Panc1 (cell line): ENCODE measurements around the gene TXNRD3. TPM values are rescaled to one million over a fixed set of nuclear protein-coding genes. Genes with fewer than 3 reads are reported as not detected.

Experiments used
- ATAC-seq: fragments of 200-7000 bp; cut with Tn5 transposase; 2 replicates; pipeline ENCODE4 v1.9.1; 2020; ENCODE audit warnings: mild to moderate bottlenecking, moderate library complexity
- BruUV-seq: library from RNA; stranded (reverse); fragments of 400-500 nt; replicated peaks from 2 replicates; lab custom pipeline; 2021; lab: Mats Ljungman, UMichigan
- CTCF ChIA-PET: fragments of 300-600 bp; sonication (Branson Sonifier 250); formaldehyde crosslinking; loops from one replicate; lab custom pipeline; 2022; ENCODE audit warnings: antibody characterized with exemption; lab: Charles Lee
- POLR2A ChIA-PET: fragments of 300-600 bp; sonication (Branson Sonifier 250); formaldehyde crosslinking; loops from one replicate; lab custom pipeline; 2022; ENCODE audit warnings: antibody characterized with exemption; lab: Charles Lee
- DNase-seq: peaks from one replicate; pipeline ENCODE4 v3.0.0-alpha.2; 2010; ENCODE audit warnings: low read depth, low spot score
- H3K27ac ChIP-seq: 2 replicates; pipeline ENCODE4 v1.5.1; 2011; ENCODE audit warnings: mild to moderate bottlenecking, low read length, inconsistent platforms
- H3K27me3 ChIP-seq: fragments of 200-500 bp; sonication (Bioruptor generic); 2 replicates; pipeline ENCODE4 v1.6.0; 2014; ENCODE audit warnings: low read length, inconsistent platforms; ENCODE audit not compliant: control insufficient read depth, insufficient read depth
- H3K36me3 ChIP-seq: fragments of 200-500 bp; sonication (Bioruptor generic); 2 replicates; pipeline ENCODE4 v1.5.1; 2014; ENCODE audit warnings: inconsistent platforms, mild to moderate bottlenecking, low read length, moderate library complexity; ENCODE audit not compliant: control insufficient read depth, insufficient read depth
- H3K4me1 ChIP-seq: 2 replicates; pipeline ENCODE4 v1.5.1; 2011; ENCODE audit warnings: inconsistent platforms, mild to moderate bottlenecking, low read length, moderate library complexity; ENCODE audit not compliant: control insufficient read depth, insufficient read depth
- H3K4me3 ChIP-seq, 2 experiments: 2 replicates each; pipeline ENCODE4 v1.5.1; 2011 to 2012; ENCODE audit warnings: low read depth in 2 of 2, low read length in 2 of 2, mild to moderate bottlenecking in 2 of 2, inconsistent platforms in 1 of 2, moderate library complexity in 1 of 2
- H3K9me3 ChIP-seq: fragments of 200-500 bp; sonication (Bioruptor generic); 2 replicates; pipeline ENCODE4 v1.5.1; 2014; ENCODE audit warnings: low read depth, mild to moderate bottlenecking, inconsistent platforms, low read length, moderate library complexity; ENCODE audit not compliant: control insufficient read depth, insufficient read depth
- POLR2AphosphoS5 ChIP-seq: IDR thresholded peaks from 2 replicates; pipeline ENCODE4 v1.6.1; 2012; ENCODE audit warnings: mild to moderate bottlenecking, low read depth, low read length, moderate library complexity
- REST ChIP-seq, 2 experiments: IDR thresholded peaks; 2 replicates each; pipeline ENCODE4 v1.6.1; 2011 to 2012; ENCODE audit warnings: low read depth in 2 of 2, control low read depth in 1 of 2, low read length in 1 of 2, mild to moderate bottlenecking in 1 of 2, moderate library complexity in 1 of 2; ENCODE audit not compliant: insufficient read depth in 1 of 2
- SIN3A ChIP-seq: IDR thresholded peaks from 2 replicates; pipeline ENCODE4 v1.6.1; 2012; ENCODE audit warnings: low read depth, mild to moderate bottlenecking, low read length, moderate library complexity, borderline replicate concordance; ENCODE audit not compliant: insufficient read depth
- TCF7L2 ChIP-seq: IDR thresholded peaks from 2 replicates; pipeline ENCODE4 v1.6.1; 2011; ENCODE audit warnings: mild to moderate bottlenecking, low read depth, low read length, inconsistent platforms
- in situ Hi-C: cut with HindIII; loops from 2 replicates; pipeline ENCODE4 v1.10.0; 2016; ENCODE audit warnings: low sequenced_read_pairs, low pct_unique_long_range_greater_than_20kb
- intact Hi-C: fragments of 100-400 bp; cut with micrococcal nuclease; formaldehyde crosslinking; loops from one replicate; pipeline ENCODE4 v1.10.0; 2022; ENCODE audit not compliant: unreplicated experiment
- total RNA-seq: library from RNA; stranded (reverse); gene quantifications from one replicate; pipeline ENCODE4 v1.2.1, GENCODE V29; 2021; ENCODE audit not compliant: unreplicated experiment
- TF ChIP-seq, protein P1 (sequence below): fragments of 450-650 bp; IDR thresholded peaks from 2 replicates; pipeline ENCODE4 v1.5.1; 2017; ENCODE audit warnings: mild to moderate bottlenecking

TXNRD3 gene
- total RNA-seq, 1 experiment from 2014 or later: 17.2 TPM

GRCh38 chr3:126665221-126665936 lies 10.5 kb upstream of the TXNRD3 start:
- Histone ChIP-seq H3K36me3 (0 out of 2 replicates have a peak, but pooled peaks cover 2% of the 10 kb centered on the region), H3K4me3 (no peak overlapping the region), H3K27me3 (peaks cover 20% of the 10 kb centered on the region), H3K9me3 (no peaks in the 10 kb centered on the region), H3K27ac (no peak overlapping the region), H3K4me1 (no peaks in the 10 kb centered on the region)
- in situ Hi-C loops: no loop called here
- DNase-seq (no peak), ATAC-seq (no peak)
- no TSS peak for BruUV-seq
- TF ChIP-seq, protein P1, sequence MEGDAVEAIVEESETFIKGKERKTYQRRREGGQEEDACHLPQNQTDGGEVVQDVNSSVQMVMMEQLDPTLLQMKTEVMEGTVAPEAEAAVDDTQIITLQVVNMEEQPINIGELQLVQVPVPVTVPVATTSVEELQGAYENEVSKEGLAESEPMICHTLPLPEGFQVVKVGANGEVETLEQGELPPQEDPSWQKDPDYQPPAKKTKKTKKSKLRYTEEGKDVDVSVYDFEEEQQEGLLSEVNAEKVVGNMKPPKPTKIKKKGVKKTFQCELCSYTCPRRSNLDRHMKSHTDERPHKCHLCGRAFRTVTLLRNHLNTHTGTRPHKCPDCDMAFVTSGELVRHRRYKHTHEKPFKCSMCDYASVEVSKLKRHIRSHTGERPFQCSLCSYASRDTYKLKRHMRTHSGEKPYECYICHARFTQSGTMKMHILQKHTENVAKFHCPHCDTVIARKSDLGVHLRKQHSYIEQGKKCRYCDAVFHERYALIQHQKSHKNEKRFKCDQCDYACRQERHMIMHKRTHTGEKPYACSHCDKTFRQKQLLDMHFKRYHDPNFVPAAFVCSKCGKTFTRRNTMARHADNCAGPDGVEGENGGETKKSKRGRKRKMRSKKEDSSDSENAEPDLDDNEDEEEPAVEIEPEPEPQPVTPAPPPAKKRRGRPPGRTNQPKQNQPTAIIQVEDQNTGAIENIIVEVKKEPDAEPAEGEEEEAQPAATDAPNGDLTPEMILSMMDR: no peak
- TF ChIP-seq REST (IDR thresholded peaks at IDR 0.05; ENCODE audit: insufficient read depth in 1 of 2, low read depth in 2 of 2, low read length in 1 of 2) (no peak), TCF7L2 (no peak), POLR2AphosphoS5 (no peak), SIN3A (no peak)
- intact Hi-C loops: loop anchor here (10.0 kb wide), 1 partner anchor 141 kb away; the partner anchor contains the start of gene CHST13
- CTCF ChIA-PET: no interaction called here
- POLR2A ChIA-PET: interaction anchor here (0.5 kb wide), 2 partner anchors 195 to 627 kb away, joined by 4 to 5 read pairs; no protein-coding TSS in a partner anchor

DNA sequence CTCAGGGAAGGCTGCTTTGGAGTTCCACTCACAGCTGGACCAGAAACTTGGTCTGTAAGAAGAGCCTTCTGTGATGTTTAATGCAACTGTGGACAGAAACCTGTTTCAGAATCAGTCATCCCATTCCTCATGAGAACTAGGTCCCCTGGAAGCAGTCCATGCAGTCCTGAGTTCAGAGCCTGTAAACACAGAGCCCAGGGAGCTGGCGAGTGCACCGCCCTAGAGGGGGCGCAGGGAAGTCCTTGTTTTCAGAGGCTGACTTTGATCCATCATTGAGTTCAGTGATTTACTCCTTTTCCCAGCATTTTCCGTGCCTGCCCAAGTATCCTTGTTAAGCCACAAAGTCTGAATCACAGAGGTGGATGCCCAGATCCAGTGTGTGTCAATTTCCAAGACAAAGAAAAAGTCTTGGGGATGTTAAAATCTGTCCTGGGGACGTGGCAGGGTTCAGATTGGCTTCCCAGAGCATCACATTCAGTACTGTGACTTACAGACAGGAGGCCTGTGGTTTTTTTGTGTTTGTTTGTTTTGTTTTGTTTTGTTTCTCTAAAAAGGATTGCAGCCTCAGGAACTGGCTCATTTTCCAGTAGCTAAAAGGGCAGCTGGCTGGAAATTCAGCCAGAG lies 9.8 kb upstream of the TXNRD3 start:
- in situ Hi-C loops (no loop called here), intact Hi-C loops (loop anchor here (10.0 kb wide), 1 partner anchor 140 kb away; the partner anchor contains the start of gene CHST13)
- Histone ChIP-seq H3K4me3 (no peak overlapping the region), H3K4me1 (no peaks in the 10 kb centered on the region), H3K27me3 (peaks cover 20% of the 10 kb centered on the region), H3K27ac (no peak overlapping the region), H3K36me3 (0 out of 2 replicates have a peak, but pooled peaks cover 2% of the 10 kb centered on the region), H3K9me3 (no peaks in the 10 kb centered on the region)
- ChIA-PET POLR2A (interaction anchor here (0.5 kb wide), 1 partner anchor 628 kb away, joined by 4 read pairs; no protein-coding TSS in a partner anchor), CTCF (no interaction called here)
- TF ChIP-seq REST (IDR thresholded peaks at IDR 0.05; ENCODE audit: insufficient read depth in 1 of 2, low read depth in 2 of 2, low read length in 1 of 2) (no peak), POLR2AphosphoS5 (no peak), TCF7L2 (no peak), SIN3A (no peak)
- TF ChIP-seq, protein P1: no peak; the same call in 1 of the 2 replicates
- no TSS peak for BruUV-seq
- DNase-seq (no peak), ATAC-seq (0 out of 2 replicates have a peak, but pooled peaks have one; percentile 39)
